A549 (cell line): Measurements from ENCODE around the gene SH2B3. TPM values are rescaled to one million over a fixed set of nuclear protein-coding genes. Genes with fewer than 3 reads are reported as not detected.

Source experiments
- ATAC-seq, 2 experiments: fragments of 200-7000 bp in 1 of 2; fragments of >200 bp in 1 of 2; cut with Nextera tagmentation in 1 of 2; cut with Tn5 transposase in 1 of 2; 3 replicates each; pipeline versions ENCODE4 v1.8.0 to v1.9.1; 2018 to 2020; ENCODE audit warnings: mild to moderate bottlenecking in 1 of 2, moderate library complexity in 1 of 2
- CTCF ChIA-PET: fragments of 300-600 bp; sonication (Branson Sonifier 250); formaldehyde crosslinking; extraction: SDS; loops from one replicate; lab custom pipeline; 2021; ENCODE audit warnings: antibody characterized with exemption, inconsistent platforms; lab: Yijun Ruan, JAX
- POLR2A ChIA-PET: fragments of 350-600 bp; formaldehyde crosslinking; extraction: SDS; loops from one replicate; lab custom pipeline; 2021; ENCODE audit warnings: antibody characterized with exemption, inconsistent platforms; lab: Yijun Ruan, JAX
- DNase-seq, 2 experiments: peaks; one replicate each; pipeline versions ENCODE4 v3.0.0 to v3.0.0-alpha.2; 2011 to 2016; ENCODE audit warnings: low read depth in 1 of 2, low spot score in 1 of 2
- FAIRE-seq: peaks from 2 replicates; lab custom pipeline; 2011; peaks lifted over from hg19 to GRCh38; lab: Jason Lieb, UNC
- H3K27ac ChIP-seq, 2 experiments: fragments of >200 bp; sonication (Bioruptor Twin); formaldehyde crosslinking; 3 replicates each; pipeline ENCODE4 v1.5.1; 2016 to 2017
- H3K4me1 ChIP-seq: fragments of >200 bp; sonication (Bioruptor Twin); formaldehyde crosslinking; 3 replicates; pipeline ENCODE4 v1.6.1; 2016
- H3K4me2 ChIP-seq: fragments of >200 bp; sonication (Bioruptor Twin); formaldehyde crosslinking; 3 replicates; pipeline ENCODE4 v1.6.1; 2016
- H3K4me3 ChIP-seq: fragments of >200 bp; sonication (Bioruptor Twin); formaldehyde crosslinking; 3 replicates; pipeline ENCODE4 v1.5.1; 2016
- H3K9me3 ChIP-seq: fragments of >200 bp; sonication (Bioruptor Twin); formaldehyde crosslinking; 3 replicates; pipeline ENCODE4 v1.6.1; 2016
- CEBPB ChIP-seq, 2 experiments: fragments of >200 bp in 1 of 2; sonication (Bioruptor Twin) in 1 of 2; formaldehyde crosslinking in 1 of 2; IDR thresholded peaks; 2 replicates each; pipeline ENCODE4 v1.6.1; 2012 to 2016
- CHD4 ChIP-seq: fragments of 200-600 bp; sonication (generic); IDR thresholded peaks from 2 replicates; pipeline ENCODE4 v1.6.1; 2016; ENCODE audit warnings: antibody characterized with exemption, mild to moderate bottlenecking, borderline replicate concordance
- E2F6 ChIP-seq: IDR thresholded peaks from 2 replicates; pipeline ENCODE4 v1.6.1; 2012; ENCODE audit warnings: low read depth, borderline replicate concordance
- EHF ChIP-seq: fragments of 250-450 bp; sonication (Bioruptor Pico); IDR thresholded peaks from 2 replicates; pipeline ENCODE4 v1.5.0; 2020; ENCODE audit warnings: mild to moderate bottlenecking
- EP300 ChIP-seq, 2 experiments: fragments of >200 bp; sonication (Bioruptor Twin); formaldehyde crosslinking; IDR thresholded peaks; 2 replicates in 1 of 2; 3 replicates in 1 of 2; pipeline ENCODE4 v1.6.1; 2016 to 2017
- HDAC2 ChIP-seq: fragments of 200-600 bp; sonication (generic); IDR thresholded peaks from 2 replicates; pipeline ENCODE4 v1.6.1; 2016
- JUN ChIP-seq, 2 experiments: fragments of >200 bp; sonication (Bioruptor Twin); formaldehyde crosslinking; IDR thresholded peaks; 2 replicates in 1 of 2; 3 replicates in 1 of 2; pipeline ENCODE4 v1.6.1; 2016 to 2017
- JUNB ChIP-seq: fragments of >200 bp; sonication (Bioruptor Twin); formaldehyde crosslinking; IDR thresholded peaks from 2 replicates; pipeline ENCODE4 v1.6.1; 2016
- KDM5A ChIP-seq: fragments of 200-600 bp; sonication (generic); IDR thresholded peaks from 2 replicates; pipeline ENCODE4 v1.6.1; 2016; ENCODE audit warnings: antibody characterized with exemption, mild to moderate bottlenecking
- MAX ChIP-seq: IDR thresholded peaks from 2 replicates; pipeline ENCODE4 v1.6.1; 2012
- MYC ChIP-seq: IDR thresholded peaks from 2 replicates; pipeline ENCODE4 v1.6.1; 2012; ENCODE audit warnings: mild to moderate bottlenecking, inconsistent platforms, low read length, improper control_type of control experiment, borderline replicate concordance
- NFE2L2 ChIP-seq: fragments of 150-350 bp; conservative IDR thresholded peaks from 2 replicates; pipeline ENCODE4 v1.6.1; 2014; ENCODE audit warnings: low read length
- NPAS2 ChIP-seq: fragments of 250-450 bp; sonication (Bioruptor Pico); IDR thresholded peaks from 2 replicates; pipeline ENCODE4 v1.8.0; 2022; ENCODE audit warnings: mild to moderate bottlenecking, moderate library complexity, borderline replicate concordance
- PHF8 ChIP-seq: fragments of 200-600 bp; sonication (generic); IDR thresholded peaks from 2 replicates; pipeline ENCODE4 v1.6.1; 2016; ENCODE audit warnings: low read depth, mild to moderate bottlenecking, antibody characterized with exemption, moderate library complexity, borderline replicate concordance
- POLR2A ChIP-seq: IDR thresholded peaks from 2 replicates; pipeline ENCODE4 v1.6.1; 2012; ENCODE audit warnings: mild to moderate bottlenecking, low read length
- RFX5 ChIP-seq: fragments of 450-650 bp; IDR thresholded peaks from 2 replicates; pipeline ENCODE4 v1.7.1; 2014; ENCODE audit warnings: antibody characterized with exemption, mild to moderate bottlenecking, moderate library complexity
- RNF2 ChIP-seq: fragments of 200-600 bp; sonication (generic); IDR thresholded peaks from 2 replicates; pipeline ENCODE4 v1.6.1; 2016; ENCODE audit warnings: low read depth, mild to moderate bottlenecking, antibody characterized with exemption, moderate library complexity, borderline replicate concordance
- SMC3 ChIP-seq: fragments of >200 bp; sonication (Bioruptor Twin); formaldehyde crosslinking; IDR thresholded peaks from 3 replicates; pipeline ENCODE4 v1.6.1; 2018; ENCODE audit warnings: inconsistent platforms
- TFCP2L1 ChIP-seq: fragments of 250-450 bp; sonication (Bioruptor Pico); IDR thresholded peaks from 2 replicates; pipeline ENCODE4 v1.5.0; 2021; ENCODE audit warnings: mild to moderate bottlenecking
- ZC3H11A ChIP-seq: fragments of 450-650 bp; IDR thresholded peaks from 2 replicates; pipeline ENCODE4 v1.6.1; 2014; ENCODE audit warnings: antibody characterized with exemption, mild to moderate bottlenecking
- ZFP36 ChIP-seq: fragments of 450-650 bp; IDR thresholded peaks from 2 replicates; pipeline ENCODE4 v1.6.1; 2014; ENCODE audit warnings: borderline replicate concordance; ENCODE audit not compliant: partially characterized antibody
- WGBS: methylation state at CpG from one replicate; pipeline ENCODE4 v1.1.6; 2017; ENCODE audit errors: missing lambda C conversion rate; 5-methylcytosine and 5-hydroxymethylcytosine counted together
- polyA plus RNA-seq, 4 experiments: library from polyadenylated mRNA; depleted of rRNA in 3 of 4; stranded (reverse); fragments of >200 nt; fragmentation: RNase III in 1 of 4; extraction: RNeasy Plus Mini Kit Qiagen cat#74134 plus additional on column Dnase treatment in 1 of 4; gene quantifications; 2 replicates in 3 of 4; 3 replicates in 1 of 4; pipeline ENCODE4 v1.2.3, GENCODE V29; 2011 to 2017
- TF ChIP-seq, protein P1 (sequence below): fragments of 250-450 bp; sonication (Bioruptor Pico); IDR thresholded peaks from 2 replicates; pipeline ENCODE4 v1.5.0; 2021; ENCODE audit warnings: mild to moderate bottlenecking, moderate library complexity, borderline replicate concordance
- TF ChIP-seq, protein P2 (sequence below): fragments of 200-600 bp; sonication (generic); IDR thresholded peaks from 2 replicates; pipeline ENCODE4 v1.6.1; 2016; ENCODE audit warnings: antibody characterized with exemption, mild to moderate bottlenecking, moderate library complexity

The SH2B3 gene
- polyA plus RNA-seq, 2 of the 4 experiments (the other 2 are of a cell fraction): 2.3 to 2.5 TPM

GRCh38 chr12:111414711-111415252 lies 9.1 kb downstream of the SH2B3 start:
- CTCF ChIA-PET: interaction anchor here (5.0 to 8.6 kb wide), 2 partner anchors 17 to 37 kb away, joined by 21 to 103 read pairs; no protein-coding TSS in a partner anchor
- Histone ChIP-seq H3K27ac (no peak overlapping the region), H3K9me3 (no peaks in the 10 kb centered on the region), H3K4me2 (no peak overlapping the region), H3K4me3 (no peak overlapping the region), H3K4me1 (peaks cover 20% of the 10 kb centered on the region)
- WGBS: 90% methylated on average over 7 of the region's 7 CpGs
- DNase-seq (no peak), ATAC-seq (no peak), FAIRE-seq (no peak)
- POLR2A ChIA-PET: no interaction called here
- TF ChIP-seq ZFP36 (peak; percentile 62), SMC3 (no peak)

GRCh38 chr12:111417290-111417689 lies 11.6 kb downstream of the SH2B3 start:
- POLR2A ChIA-PET: no interaction called here
- DNase-seq (no peak), FAIRE-seq (no peak), ATAC-seq (no peak)
- Histone ChIP-seq H3K4me3 (no peak overlapping the region), H3K4me1 (peaks cover 14% of the 10 kb centered on the region; the same call in 2 of the 3 replicates), H3K9me3 (no peaks in the 10 kb centered on the region), H3K27ac (no peak overlapping the region), H3K4me2 (no peak overlapping the region)
- CTCF ChIA-PET: interaction anchor here (2.3 kb wide), 1 partner anchor 21 kb away, joined by 9 read pairs; no protein-coding TSS in a partner anchor
- WGBS: 87% methylated on average over 2 of the region's 2 CpGs
- no peak for TF ChIP-seq RFX5
- no peak for TF ChIP-seq ZC3H11A
- no peak for TF ChIP-seq TFCP2L1 (CRISPR knock-in tag)
- no peak for TF ChIP-seq EP300 (IDR thresholded peaks at IDR 0.05)
- TF ChIP-seq E2F6: no peak
- no peak for TF ChIP-seq MYC
- TF ChIP-seq CHD4: no peak
- TF ChIP-seq, protein P1, sequence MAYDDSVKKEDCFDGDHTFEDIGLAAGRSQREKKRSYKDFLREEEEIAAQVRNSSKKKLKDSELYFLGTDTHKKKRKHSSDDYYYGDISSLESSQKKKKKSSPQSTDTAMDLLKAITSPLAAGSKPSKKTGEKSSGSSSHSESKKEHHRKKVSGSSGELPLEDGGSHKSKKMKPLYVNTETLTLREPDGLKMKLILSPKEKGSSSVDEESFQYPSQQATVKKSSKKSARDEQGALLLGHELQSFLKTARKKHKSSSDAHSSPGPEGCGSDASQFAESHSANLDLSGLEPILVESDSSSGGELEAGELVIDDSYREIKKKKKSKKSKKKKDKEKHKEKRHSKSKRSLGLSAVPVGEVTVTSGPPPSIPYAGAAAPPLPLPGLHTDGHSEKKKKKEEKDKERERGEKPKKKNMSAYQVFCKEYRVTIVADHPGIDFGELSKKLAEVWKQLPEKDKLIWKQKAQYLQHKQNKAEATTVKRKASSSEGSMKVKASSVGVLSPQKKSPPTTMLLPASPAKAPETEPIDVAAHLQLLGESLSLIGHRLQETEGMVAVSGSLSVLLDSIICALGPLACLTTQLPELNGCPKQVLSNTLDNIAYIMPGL: no peak
- TF ChIP-seq PHF8: no peak
- TF ChIP-seq POLR2A: no peak
- no peak for TF ChIP-seq MAX
- no peak for TF ChIP-seq JUN (IDR thresholded peaks at IDR 0.05)

DNA sequence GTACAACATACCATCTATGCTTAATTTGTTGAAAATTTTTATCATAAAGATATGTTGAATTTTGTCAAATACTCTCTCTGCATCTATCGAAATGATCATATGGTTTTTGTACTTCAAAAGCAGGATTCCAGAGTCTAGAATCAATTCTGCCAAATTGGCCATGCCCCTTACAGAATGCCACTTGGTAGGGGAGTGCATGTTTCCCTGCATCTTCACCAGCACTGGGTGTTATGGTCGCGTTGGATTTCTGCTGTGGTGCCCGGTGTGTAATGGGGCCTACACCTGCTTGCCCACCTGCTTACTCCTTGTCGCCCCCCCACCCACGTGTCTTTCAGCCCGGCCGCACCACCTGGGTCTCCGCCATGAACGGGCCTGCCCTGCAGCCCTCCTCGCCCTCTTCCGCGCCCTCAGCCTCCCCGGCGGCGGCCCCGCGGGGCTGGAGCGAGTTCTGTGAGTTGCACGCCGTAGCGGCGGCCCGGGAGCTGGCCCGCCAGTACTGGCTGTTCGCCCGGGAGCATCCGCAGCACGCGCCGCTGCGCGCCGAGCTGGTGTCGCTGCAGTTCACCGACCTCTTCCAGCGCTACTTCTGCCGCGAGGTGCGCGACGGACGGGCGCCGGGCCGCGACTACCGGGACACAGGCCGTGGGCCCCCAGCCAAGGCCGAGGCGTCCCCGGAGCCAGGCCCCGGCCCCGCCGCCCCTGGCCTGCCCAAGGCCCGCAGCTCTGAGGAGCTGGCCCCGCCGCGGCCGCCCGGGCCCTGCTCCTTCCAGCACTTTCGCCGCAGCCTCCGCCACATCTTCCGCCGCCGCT lies 12.3 kb downstream of the SH2B3 start:
- no peak for FAIRE-seq
- TF ChIP-seq, protein P2, sequence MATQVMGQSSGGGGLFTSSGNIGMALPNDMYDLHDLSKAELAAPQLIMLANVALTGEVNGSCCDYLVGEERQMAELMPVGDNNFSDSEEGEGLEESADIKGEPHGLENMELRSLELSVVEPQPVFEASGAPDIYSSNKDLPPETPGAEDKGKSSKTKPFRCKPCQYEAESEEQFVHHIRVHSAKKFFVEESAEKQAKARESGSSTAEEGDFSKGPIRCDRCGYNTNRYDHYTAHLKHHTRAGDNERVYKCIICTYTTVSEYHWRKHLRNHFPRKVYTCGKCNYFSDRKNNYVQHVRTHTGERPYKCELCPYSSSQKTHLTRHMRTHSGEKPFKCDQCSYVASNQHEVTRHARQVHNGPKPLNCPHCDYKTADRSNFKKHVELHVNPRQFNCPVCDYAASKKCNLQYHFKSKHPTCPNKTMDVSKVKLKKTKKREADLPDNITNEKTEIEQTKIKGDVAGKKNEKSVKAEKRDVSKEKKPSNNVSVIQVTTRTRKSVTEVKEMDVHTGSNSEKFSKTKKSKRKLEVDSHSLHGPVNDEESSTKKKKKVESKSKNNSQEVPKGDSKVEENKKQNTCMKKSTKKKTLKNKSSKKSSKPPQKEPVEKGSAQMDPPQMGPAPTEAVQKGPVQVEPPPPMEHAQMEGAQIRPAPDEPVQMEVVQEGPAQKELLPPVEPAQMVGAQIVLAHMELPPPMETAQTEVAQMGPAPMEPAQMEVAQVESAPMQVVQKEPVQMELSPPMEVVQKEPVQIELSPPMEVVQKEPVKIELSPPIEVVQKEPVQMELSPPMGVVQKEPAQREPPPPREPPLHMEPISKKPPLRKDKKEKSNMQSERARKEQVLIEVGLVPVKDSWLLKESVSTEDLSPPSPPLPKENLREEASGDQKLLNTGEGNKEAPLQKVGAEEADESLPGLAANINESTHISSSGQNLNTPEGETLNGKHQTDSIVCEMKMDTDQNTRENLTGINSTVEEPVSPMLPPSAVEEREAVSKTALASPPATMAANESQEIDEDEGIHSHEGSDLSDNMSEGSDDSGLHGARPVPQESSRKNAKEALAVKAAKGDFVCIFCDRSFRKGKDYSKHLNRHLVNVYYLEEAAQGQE: no peak
- TF ChIP-seq EHF (CRISPR knock-in tag): no peak
- TF ChIP-seq NFE2L2: no peak
- TF ChIP-seq NPAS2 (CRISPR knock-in tag): no peak
- no peak for TF ChIP-seq HDAC2
- TF ChIP-seq RNF2: no peak
- TF ChIP-seq KDM5A: no peak
- TF ChIP-seq JUNB: no peak
- no peak for TF ChIP-seq CEBPB (IDR thresholded peaks at IDR 0.05)
- CTCF ChIA-PET: interaction anchor here (2.4 kb wide), 1 partner anchor 21 kb away, joined by 13 read pairs; no protein-coding TSS in a partner anchor
- Histone ChIP-seq H3K4me2 (no peak overlapping the region), H3K4me3 (no peak overlapping the region), H3K27ac (no peak overlapping the region), H3K4me1 (peaks cover 12% of the 10 kb centered on the region; the same call in 2 of the 3 replicates), H3K9me3 (no peaks in the 10 kb centered on the region)
- no peak for ATAC-seq
- WGBS: 95% methylated on average over 48 of the region's 67 CpGs
- POLR2A ChIA-PET: no interaction called here
- no peak for DNase-seq
